GM10847 (cell line): Measurements from ENCODE around the gene LARP4B.

Experiments
- POLR2A ChIP-seq: IDR thresholded peaks from 2 replicates; pipeline ENCODE4 v1.6.1; 2011; ENCODE audit not compliant: insufficient read length; ENCODE audit errors: extremely low read depth

Gene LARP4B

DNA sequence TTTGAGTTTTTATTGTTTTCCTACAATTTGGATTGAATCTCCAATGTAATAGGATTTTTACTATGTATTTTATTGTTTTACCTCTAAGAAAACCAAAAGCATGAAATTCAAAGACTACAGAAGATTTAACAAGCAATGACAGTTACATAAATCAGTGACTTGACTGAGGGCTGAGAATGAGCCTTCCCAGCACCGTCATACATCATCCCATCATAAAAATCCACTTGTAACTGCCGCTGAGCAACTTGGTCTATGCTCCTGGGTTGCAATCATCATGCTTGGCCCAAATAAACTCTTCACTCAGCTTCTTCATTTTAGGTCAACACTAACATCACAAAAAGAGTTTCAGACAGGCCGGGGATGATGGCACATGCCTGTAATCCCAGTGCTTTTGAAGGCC, 13.5 kb downstream of the LARP4B start:
- TF ChIP-seq POLR2A, result no peak

DNA sequence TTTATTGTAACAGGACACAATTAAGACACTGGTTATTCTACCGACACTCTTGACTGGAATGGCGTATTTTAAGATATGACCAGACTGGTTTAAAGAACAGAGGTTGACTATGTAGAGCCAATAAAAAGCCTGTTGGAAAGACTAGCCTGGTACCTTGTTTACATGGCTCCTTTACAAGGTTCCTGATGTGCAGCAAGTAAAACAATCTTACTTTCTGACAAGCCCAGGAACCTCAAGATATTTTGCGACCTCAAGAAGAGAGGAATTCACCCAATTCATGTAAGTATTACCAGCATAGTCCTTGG, 14.1 kb downstream of the LARP4B start:
- no peak for TF ChIP-seq POLR2A

DNA sequence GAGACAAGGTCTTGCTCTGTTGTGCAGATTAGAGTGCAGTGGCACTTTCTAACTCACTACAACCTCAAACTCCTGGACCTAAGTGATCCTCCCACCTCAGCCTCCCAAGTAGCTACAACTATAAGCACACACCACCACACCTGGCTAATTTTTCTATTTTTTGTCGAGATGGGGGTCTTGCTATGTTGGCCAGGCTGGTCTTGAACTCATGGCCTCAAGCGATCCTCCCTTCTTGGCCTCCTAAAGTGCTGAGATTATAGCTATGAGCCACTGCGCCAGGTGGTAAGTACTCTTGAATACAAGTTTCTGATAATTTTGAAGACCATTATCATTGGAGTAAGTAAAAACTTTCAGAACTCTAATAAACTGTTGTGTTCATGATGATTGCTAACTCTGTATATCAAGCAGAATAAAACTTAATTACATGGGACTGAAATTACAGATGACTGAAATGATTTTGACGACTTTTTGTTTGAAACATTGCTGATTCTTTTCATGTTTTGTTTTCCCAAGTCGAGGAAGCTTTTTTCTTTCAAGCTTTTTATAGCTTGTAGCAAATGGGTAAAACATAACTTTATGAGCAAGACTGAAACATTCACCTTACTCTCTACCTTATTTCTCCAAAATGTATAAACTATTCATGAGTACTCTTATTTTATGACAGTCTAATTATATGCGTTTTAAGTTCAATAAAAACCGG, 14.6 kb downstream of the LARP4B start:
- TF ChIP-seq POLR2A, result no peak

DNA sequence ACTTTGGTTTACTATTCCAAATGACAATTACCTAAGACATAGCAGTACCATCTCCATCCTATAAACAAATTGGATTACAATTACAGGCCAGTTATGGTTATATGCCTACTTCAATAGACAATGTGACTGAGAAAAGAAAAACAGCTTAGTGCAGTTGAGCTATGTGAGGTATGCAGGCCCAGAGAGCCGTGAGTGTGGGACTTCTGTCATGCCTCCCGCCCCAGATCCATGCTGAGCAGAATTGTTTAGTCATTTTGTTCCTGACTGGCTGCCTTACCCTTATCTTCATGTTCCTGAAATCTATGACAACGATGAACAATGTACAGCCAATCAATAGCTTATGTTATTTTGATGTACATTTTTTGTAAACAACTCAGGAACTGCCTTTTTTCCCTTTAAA, 21.7 kb downstream of the LARP4B start:
- no peak for TF ChIP-seq POLR2A

DNA sequence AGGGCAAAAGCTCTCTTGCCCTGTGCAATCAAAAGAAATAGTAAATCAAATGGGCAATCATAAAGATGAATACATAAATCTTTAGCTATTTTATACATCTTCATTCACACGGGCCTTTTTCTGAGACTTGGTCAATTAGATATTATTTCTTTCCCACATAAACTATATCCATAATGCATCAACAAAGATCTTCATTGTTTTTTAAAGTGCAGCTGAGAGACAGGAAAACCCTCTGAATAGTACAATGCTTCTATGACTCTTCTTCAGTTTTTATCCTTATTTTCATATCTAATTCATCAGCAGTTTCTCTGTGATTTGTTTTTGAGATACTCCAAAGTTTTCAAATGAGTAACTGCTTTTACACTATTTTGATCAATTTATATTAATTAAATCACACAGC, 25.5 kb downstream of the LARP4B start:
- no peak for TF ChIP-seq POLR2A

DNA sequence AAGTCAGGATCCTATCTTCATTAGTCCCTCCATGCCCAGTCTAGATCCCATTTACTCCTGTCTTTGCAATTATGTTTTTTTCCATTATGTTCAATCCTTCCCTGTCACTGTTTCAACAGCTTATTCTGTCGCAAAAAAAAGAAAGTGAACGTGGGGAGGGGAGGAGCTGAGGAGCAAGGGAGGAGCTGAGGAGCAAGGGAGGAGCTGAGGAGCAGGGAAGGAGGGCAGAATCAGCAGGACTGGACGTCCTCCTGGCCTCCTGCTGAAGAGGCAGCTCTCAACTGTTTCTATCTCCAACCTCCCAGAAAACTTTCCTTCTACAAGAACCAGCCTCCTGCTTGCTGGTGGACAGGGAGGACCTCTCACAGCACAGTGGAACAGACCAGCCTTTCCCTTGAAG, 26.0 kb downstream of the LARP4B start:
- no peak for TF ChIP-seq POLR2A

DNA sequence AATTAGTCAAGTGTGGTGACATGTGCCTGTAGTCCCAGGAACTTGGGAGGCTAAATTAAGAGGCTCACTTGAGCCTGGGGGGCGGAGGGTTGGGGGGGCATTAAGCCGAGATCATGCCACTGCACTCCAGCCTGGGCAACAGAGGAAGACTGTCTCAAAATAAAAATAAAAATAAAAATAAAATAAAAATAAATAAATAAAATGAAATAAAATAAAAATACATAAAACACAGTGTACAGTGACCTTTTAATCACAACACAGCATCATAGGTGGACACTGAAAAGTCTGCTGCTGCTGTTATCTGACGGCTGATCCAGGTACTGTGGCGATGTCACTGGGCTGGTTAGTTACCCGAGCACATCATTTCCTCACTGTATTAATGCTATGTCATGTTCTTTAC, 27.1 kb downstream of the LARP4B start:
- TF ChIP-seq POLR2A, result no peak

DNA sequence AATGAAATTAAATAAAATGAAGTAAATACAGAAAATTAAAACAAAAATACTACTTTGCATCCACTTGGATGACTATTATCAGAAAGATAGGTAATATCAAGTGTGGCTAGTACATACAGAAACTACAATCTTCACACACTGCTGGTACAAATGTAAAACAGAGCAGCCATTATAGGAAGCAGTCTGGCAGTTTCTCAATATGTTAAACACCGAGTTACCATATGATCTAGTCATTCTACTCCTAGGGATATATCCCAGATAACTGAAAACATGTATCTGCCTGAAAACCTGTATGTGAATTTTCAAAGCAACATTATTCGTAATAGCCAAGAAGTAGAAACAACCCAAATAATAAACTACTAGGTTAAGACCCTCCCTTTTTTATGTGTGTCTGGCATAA, 33.4 kb downstream of the LARP4B start:
- no peak for TF ChIP-seq POLR2A

DNA sequence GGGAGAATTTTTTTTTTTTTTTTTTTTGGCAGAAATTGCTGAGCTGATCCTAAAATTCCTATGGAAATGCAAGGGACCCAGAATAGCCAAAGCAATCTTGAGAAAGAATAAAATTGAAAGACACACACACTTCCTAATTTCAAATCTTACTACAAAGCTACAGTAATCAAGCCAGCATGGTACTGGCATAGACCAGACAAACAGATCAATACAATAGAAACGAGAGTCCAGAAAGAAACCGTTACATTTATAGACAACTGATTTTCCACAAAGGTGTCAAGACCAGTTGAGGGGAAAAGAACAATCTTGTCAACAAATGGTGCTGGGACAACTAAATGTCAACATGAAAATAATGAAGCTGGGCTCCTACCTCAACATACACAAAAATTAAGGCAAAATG, 34.5 kb downstream of the LARP4B start:
- TF ChIP-seq POLR2A, result no peak

DNA sequence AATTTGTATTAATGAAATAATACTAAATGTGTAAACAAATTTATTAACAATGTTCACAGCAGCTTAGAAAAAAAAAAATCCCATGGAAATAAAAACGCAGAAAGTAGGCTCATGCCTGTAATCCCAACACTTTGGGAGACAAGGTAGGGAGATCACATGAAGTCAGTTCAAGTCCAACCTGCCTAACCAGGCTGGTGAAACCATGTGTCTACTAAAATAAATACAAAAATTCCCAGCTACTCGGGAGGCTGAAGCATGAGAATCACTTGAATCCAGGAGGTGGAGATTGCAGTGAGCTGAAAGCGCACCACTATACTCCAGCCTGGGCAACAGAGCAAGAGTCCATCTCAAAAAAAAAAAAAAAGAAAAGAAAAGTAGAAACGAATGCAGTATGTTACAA, 36.2 kb downstream of the LARP4B start:
- TF ChIP-seq POLR2A, result no peak

DNA sequence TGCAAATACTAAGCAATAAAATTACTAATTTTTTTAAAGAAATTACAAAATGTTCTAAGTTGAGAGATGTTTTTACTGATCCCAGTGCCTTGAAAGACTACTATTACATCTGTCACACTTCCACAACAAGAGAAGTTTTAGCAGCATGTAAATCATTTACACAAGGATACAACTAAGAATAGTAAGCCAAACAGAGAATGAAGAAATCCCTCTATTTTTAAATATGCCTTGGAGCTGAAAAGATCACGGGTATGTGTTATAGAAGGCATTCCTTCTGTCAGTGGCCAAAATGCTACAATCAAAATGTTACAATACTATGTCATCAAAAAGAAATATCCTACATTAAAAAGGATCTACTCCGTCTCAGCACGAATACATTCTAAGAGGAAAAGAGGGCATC, 52.6 kb downstream of the LARP4B start:
- no peak for TF ChIP-seq POLR2A

DNA sequence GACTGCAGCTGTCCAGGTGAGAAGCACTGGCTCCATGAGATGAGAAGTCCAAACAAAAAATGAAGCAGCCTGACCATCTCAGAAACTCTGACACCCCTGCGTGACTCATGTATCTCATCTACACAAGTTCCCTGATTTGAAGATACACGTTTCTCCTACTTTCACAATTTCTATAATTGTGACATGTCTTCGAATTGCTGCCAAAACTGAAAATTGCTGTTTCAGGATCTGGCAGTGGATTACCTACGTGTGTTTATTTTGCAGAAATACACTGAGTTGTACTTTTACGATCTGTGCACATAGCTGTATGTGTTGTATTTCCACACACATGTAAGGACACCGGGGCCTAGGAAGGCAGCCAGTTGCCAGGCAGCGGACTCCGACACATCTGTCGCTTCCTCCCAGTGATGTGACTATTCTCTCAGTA, 53.2 kb downstream of the LARP4B start:
- TF ChIP-seq POLR2A, result no peak

DNA sequence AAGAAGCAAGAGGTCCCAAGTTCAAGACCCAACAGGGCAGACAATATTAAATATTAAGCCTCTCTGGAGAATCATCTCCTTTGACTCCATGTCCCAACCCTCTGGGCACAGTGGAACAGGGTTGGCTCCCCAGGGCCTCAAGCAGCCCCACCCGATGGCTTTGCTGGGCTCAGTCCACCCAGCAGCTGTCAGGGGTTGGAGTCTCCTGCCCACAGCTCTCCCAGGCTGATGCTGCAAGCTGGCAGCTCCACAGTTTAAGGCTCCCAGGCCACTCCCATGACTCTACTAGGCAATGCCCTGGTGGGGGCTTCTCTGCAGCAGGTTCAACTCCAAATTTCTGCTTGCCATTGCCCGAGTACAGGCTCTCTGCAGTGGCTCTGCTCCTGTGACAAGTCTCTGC, 55.1 kb downstream of the LARP4B start:
- no peak for TF ChIP-seq POLR2A

DNA sequence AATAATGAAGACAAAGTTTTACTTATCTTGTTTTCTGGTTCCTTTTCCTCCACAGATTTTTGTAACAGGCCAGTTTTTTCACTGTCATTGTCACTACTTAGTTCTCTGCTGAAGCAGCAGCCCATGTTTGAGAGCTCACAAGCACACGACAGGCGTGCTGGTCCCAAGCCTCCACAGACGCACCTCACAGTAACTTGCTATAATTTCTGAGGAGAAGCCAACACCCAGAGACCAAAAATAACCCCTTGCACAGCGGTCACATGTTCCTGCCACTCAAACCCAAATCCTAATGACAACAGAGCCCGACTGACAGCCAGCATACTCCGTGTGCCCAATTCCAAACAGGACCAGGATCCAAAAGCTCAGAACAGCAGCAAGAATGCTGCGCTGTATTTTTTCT, 58.5 kb downstream of the LARP4B start:
- TF ChIP-seq POLR2A, result no peak

DNA sequence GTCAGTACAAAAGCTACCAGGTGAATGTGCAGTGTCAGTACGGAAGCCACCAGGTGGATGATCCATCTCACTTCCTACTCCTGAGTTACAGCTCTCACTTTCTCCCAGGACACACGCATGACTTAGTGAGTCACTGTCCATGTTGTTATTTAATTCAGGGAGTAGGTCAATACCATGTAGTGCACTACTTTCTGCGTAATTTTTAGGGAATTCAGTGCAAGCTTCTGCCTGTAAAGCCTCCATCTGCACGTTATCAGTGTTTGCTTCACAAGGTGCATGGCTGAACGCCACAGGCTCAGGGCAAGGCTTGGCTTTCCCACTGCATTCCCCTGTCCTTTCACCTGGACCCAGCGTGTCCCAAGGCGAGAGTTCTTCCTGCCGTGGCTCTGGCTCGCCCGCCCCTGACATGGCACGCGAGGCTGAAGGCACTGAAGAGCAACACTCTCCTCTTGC, 59.5 kb downstream of the LARP4B start:
- TF ChIP-seq POLR2A, result no peak

DNA sequence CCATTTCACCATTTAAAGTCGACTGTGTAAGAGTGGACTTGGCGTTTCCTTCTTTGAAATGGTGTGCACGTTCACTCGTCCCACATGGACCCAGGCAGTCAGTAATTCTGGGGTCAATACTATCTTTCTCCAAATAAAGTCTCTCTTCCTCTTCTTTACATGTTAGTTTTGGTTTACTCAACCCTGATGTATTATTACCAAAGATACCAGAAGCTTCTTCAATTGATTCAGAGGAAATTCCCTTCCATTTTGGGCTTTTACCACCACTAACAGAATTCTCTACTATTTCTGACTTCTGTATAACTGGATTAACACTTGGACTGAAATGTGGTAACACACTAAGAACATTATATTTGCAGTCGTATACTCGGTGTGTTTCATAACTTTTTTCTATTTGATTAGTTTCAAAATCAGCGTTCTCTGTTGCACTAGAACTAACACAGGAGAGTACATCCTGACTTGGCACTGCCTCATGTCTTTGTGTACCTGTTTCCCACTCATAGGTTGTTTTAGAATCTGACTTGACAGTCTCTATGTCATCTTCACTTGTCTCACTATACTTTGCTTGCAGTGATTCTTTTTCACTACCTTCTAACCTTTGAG, 60.8 kb downstream of the LARP4B start:
- TF ChIP-seq POLR2A, result no peak

DNA sequence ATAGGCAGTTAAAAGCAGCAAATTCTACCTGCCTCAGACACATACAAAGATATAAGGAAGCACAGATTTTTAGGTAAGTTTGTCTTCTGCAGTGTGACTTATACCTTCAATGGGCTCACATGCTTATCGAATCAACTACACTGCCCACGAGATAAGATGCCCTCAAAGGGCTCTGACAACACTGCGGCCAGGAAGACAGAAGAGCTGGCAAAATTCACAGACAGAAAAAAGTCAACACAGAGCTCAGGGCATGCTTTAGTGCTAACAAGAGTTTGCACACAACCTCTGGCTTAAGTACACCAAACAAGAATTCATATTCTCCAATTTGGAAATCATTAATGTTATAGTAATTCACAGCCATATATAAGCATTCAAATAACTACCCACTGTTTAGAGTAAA, 62.3 kb downstream of the LARP4B start:
- no peak for TF ChIP-seq POLR2A
